Stomach smooth muscle (tissue), 2 donors: ENCODE measurements around the gene NR6A1.
"Not testable (repeated sequence)": the region's sequence is repeated elsewhere in the genome, so short reads cannot be mapped to it uniquely, and the experiment has no call there.

Experiments
- H3K27ac ChIP-seq: one replicate; pipeline ENCODE4 v1.7.0; 2013; ENCODE audit warnings: mild to moderate bottlenecking, low read length, inconsistent platforms
- H3K27me3 ChIP-seq, 2 donors: one replicate each; pipeline ENCODE4 v1.7.0; 2013; ENCODE audit warnings: low read length in 2 of 2; ENCODE audit not compliant: insufficient read depth in 2 of 2, control insufficient read depth in 1 of 2
- H3K36me3 ChIP-seq, 2 donors: one replicate each; pipeline ENCODE4 v1.7.0; 2013; ENCODE audit warnings: low read length in 2 of 2; ENCODE audit not compliant: control insufficient read depth in 2 of 2, insufficient read depth in 2 of 2
- H3K4me1 ChIP-seq: one replicate; pipeline ENCODE4 v1.7.0; 2013; ENCODE audit warnings: low read length; ENCODE audit not compliant: control insufficient read depth, insufficient read depth
- H3K4me3 ChIP-seq, 2 donors: one replicate each; pipeline ENCODE4 v1.7.0; 2013; ENCODE audit warnings: low read length in 2 of 2
- H3K9ac ChIP-seq, 2 donors: one replicate each; pipeline ENCODE4 v1.7.0; 2013; ENCODE audit warnings: low read length in 2 of 2, mild to moderate bottlenecking in 1 of 2
- H3K9me3 ChIP-seq, 2 donors: one replicate each; pipeline ENCODE4 v1.7.0; 2013; ENCODE audit warnings: low read length in 2 of 2; ENCODE audit not compliant: control insufficient read depth in 2 of 2
- donor health status: healthy.
- donor health status: Pancreatic carcinoma.

NR6A1 gene

DNA sequence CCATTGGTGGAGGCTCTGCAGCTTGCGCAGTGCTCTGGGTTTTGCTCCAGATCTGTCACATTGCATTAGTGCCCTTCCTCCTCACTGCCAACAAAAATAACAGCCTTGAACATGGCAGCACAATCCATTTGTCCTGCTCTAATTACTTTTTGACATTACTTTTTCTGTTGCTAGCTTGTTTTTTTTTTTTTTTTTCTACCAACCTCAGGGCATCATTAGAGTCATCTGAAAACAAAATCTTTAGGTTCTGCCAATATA, 146.4 kb downstream of the NR6A1 start:
- H3K9me3 ChIP-seq, result no peaks in the 10 kb centered on the region
- H3K4me3 ChIP-seq, result no peak overlapping the region
- no peaks in the 10 kb centered on the region for H3K27me3 ChIP-seq
- no peaks in the 10 kb centered on the region for H3K36me3 ChIP-seq
- no peak overlapping the region for H3K9ac ChIP-seq
- no peaks in the 10 kb centered on the region for H3K4me1 ChIP-seq
- H3K27ac ChIP-seq, result no peak overlapping the region

GRCh38 chr9:124623966-124624734, 147.0 kb downstream of the NR6A1 start:
- Histone ChIP-seq H3K9me3 (no peaks in the 10 kb centered on the region), H3K4me3 (no peak overlapping the region), H3K9ac (no peak overlapping the region), H3K27ac (no peak overlapping the region), H3K27me3 (no peaks in the 10 kb centered on the region), H3K36me3 (no peaks in the 10 kb centered on the region), H3K4me1 (no peaks in the 10 kb centered on the region)

- Histone ChIP-seq H3K36me3 (no peaks in the 10 kb centered on the region), H3K27ac (no peak overlapping the region), H3K4me1 (no peaks in the 10 kb centered on the region), H3K4me3 (no peak overlapping the region), H3K9ac (no peak overlapping the region), H3K27me3 (no peaks in the 10 kb centered on the region), H3K9me3 (no peaks in the 10 kb centered on the region)
Observed at GRCh38 chr9:124622882-124623281, 148.2 kb downstream of the NR6A1 start.

DNA sequence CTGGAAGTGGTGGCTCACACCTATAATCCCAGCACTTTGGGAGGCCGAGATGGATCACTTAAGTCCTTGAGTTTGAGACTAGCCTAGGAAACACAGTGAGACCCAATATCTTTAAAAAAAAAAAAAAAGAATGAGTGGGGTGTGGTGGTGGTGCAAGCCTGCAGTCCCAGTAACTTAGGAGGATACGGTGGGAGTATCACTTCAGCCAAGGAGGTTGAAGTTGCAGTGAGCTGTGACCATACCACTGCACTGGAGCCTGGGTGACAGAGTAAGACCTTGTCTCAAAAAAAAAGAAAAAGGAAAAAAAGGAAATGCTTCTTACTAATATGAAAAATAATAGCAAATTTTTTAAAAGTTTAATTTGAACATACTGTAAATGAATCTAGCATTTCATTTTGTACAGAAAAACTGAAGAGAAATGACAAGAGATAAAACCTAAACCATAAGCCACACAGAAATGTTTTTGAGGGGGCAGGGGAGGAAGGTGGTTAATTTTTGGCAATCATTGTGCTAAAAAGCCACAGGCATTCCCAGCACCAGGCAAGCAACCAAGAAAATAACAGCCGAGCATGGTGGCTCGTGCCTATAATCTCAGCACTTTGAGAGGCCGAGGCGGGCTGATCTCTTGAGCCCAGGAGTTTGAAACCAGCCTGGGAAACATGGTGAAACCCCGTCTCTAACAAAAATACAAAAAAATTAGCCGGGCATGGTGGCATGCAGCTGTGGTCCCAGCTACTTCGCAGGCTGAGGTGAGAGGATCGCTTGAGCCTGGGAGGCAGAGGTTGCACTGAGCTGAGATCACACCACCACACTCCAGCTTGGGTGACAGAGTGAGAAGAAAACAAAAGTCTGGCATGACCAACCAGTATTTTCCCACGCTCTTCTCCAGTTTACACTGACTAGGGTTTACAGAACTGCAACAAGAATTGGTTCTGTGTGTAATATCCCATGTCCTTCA, 149.5 kb downstream of the NR6A1 start:
- no peaks in the 10 kb centered on the region for H3K4me1 ChIP-seq
- no peaks in the 10 kb centered on the region for H3K36me3 ChIP-seq
- no peak overlapping the region for H3K9ac ChIP-seq
- H3K9me3 ChIP-seq, result no peaks in the 10 kb centered on the region
- H3K4me3 ChIP-seq, result no peak overlapping the region
- H3K27ac ChIP-seq, result no peak overlapping the region
- H3K27me3 ChIP-seq, result no peaks in the 10 kb centered on the region

GRCh38 chr9:124618476-124618875, 152.6 kb downstream of the NR6A1 start:
- H3K9me3 ChIP-seq, result no peaks in the 10 kb centered on the region
- no peaks in the 10 kb centered on the region for H3K27me3 ChIP-seq
- H3K27ac ChIP-seq, result no peak overlapping the region
- H3K9ac ChIP-seq, result no peak overlapping the region
- H3K36me3 ChIP-seq, result no peaks in the 10 kb centered on the region
- no peak overlapping the region for H3K4me3 ChIP-seq
- H3K4me1 ChIP-seq, result no peaks in the 10 kb centered on the region

DNA sequence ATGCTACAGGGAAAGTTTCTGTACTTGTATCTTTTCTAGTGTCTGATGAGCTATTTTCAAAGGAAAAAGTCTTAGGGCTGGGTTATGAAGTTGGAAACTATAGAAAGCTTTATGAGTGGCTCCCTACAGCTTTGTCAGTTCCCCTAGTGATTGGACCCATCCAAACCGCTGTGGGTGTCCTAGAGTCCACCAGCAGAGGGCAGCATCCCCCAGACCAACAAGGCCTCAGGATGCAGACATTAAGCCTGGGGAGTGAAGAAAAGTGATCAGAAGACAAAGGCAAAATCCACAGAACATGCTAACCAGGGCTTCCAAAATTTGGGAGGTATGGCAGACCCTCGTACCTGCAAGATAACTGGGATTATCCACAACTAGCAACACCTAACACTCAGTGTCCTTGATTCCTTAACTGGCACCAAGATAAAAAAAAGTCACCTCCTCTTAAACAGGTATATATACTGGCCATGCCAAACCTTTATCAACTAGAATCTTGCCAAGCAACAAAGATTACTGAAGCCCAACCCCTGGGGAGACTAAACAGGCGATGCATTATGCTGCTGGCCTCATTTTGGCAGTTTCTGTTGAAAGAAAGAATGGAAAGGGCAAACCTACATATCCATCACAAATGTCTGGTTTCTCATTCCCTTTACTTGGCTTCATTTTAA, 153.5 kb downstream of the NR6A1 start:
- Histone ChIP-seq H3K4me3 (no peak overlapping the region), H3K9me3 (no peaks in the 10 kb centered on the region), H3K27me3 (no peaks in the 10 kb centered on the region), H3K27ac (no peak overlapping the region), H3K4me1 (no peaks in the 10 kb centered on the region), H3K36me3 (no peaks in the 10 kb centered on the region), H3K9ac (no peak overlapping the region)

DNA sequence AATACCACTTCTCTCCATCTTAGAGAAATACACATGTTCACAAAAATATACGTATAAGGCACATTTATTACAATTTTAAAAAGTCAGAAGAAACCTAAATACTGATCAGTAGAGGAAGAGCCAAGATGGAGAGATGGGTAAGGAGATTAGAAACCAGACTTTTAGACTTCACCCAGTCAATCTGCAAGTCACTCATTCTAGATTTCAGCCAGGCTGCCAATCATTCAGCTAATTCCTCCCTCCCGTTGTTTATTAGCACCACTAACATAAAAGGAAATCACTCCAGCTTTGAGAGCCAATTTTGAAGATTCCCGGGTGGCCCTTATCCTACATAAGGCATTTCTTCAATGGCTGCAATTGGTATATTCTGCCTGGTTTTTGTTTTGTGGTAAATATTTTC, 154.2 kb downstream of the NR6A1 start:
- Histone ChIP-seq H3K27ac (no peak overlapping the region), H3K4me3 (no peak overlapping the region), H3K36me3 (no peaks in the 10 kb centered on the region), H3K27me3 (no peaks in the 10 kb centered on the region), H3K4me1 (no peaks in the 10 kb centered on the region), H3K9me3 (no peaks in the 10 kb centered on the region), H3K9ac (no peak overlapping the region)

DNA sequence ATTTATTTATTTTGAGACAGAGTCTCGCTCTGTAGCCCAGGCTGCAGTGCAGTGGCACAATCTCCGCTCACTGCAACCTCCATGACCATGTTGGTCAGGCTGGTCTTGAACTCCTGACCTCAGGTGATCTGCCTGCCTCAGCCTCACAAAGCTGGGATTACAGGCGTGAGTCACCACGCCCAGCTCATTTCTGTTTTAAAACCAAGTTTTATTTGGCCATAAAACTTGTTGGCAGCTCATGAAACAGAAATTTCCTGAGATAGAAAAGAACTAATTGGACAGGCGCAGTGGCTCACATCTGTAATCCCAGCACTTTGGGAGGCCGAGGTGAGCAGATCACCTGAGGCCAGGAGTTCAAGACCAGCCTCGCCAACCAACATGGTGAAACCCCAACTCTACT, 155.3 kb downstream of the NR6A1 start:
- not testable (repeated sequence) for H3K4me1 ChIP-seq, H3K36me3 ChIP-seq, H3K27me3 ChIP-seq, H3K27ac ChIP-seq, H3K9me3 ChIP-seq, H3K4me3 ChIP-seq, H3K9ac ChIP-seq

GRCh38 chr9:124615100-124615742, 155.9 kb downstream of the NR6A1 start:
- H3K9ac ChIP-seq, result no peak overlapping the region
- no peaks in the 10 kb centered on the region for H3K27me3 ChIP-seq
- no peaks in the 10 kb centered on the region for H3K4me1 ChIP-seq
- no peak overlapping the region for H3K4me3 ChIP-seq
- H3K9me3 ChIP-seq, result no peaks in the 10 kb centered on the region
- H3K27ac ChIP-seq, result no peak overlapping the region
- no peaks in the 10 kb centered on the region for H3K36me3 ChIP-seq

GRCh38 chr9:124613849-124614248, 157.3 kb downstream of the NR6A1 start:
- Histone ChIP-seq H3K4me1 (no peaks in the 10 kb centered on the region), H3K9me3 (no peaks in the 10 kb centered on the region), H3K36me3 (no peaks in the 10 kb centered on the region), H3K27ac (no peak overlapping the region), H3K9ac (no peak overlapping the region), H3K27me3 (no peaks in the 10 kb centered on the region), H3K4me3 (no peak overlapping the region)
